GM18508 (cell line): ENCODE results near the gene RANBP3L.
"Not testable (repeated sequence)": the region's sequence is repeated elsewhere in the genome, so short reads cannot be mapped to it uniquely, and the experiment has no call there.

Experiments
- ATAC-seq: cut with Tn5 transposase; IDR thresholded peaks from one replicate; pipeline ENCODE4 v1.9.1; 2021; ENCODE audit warnings: moderate number of reproducible peaks; ENCODE audit not compliant: insufficient read depth, unreplicated experiment

RANBP3L gene

GRCh38 chr5:36215910-36216309 is 85.8 kb downstream of the RANBP3L start:
- ATAC-seq = no peak

- ATAC-seq = no peak
Observed at GRCh38 chr5:36214436-36214835, 87.3 kb downstream of the RANBP3L start.

GRCh38 chr5:36209664-36210063 is 92.0 kb downstream of the RANBP3L start:
- no peak for ATAC-seq

GRCh38 chr5:36208786-36209185 is 92.9 kb downstream of the RANBP3L start:
- no peak for ATAC-seq

GRCh38 chr5:36206913-36207312 is 94.8 kb downstream of the RANBP3L start:
- no peak for ATAC-seq

GRCh38 chr5:36205329-36205728 is 96.4 kb downstream of the RANBP3L start:
- ATAC-seq = no peak

GRCh38 chr5:36202521-36202961 is 99.2 kb downstream of the RANBP3L start:
- ATAC-seq = no peak

GRCh38 chr5:36200513-36200912 is 101.2 kb downstream of the RANBP3L start:
- no peak for ATAC-seq

GRCh38 chr5:36199620-36200019 is 102.1 kb downstream of the RANBP3L start:
- no peak for ATAC-seq

GRCh38 chr5:36198783-36199182 is 102.9 kb downstream of the RANBP3L start:
- not testable (repeated sequence) for ATAC-seq
